NB4 (cell line): ENCODE measurements around the gene FBXW8.

Experiments
- CTCF ChIP-seq: IDR thresholded peaks from one replicate; pipeline ENCODE4 v1.5.1; 2012; ENCODE audit warnings: low read depth, low read length
- MAX ChIP-seq: IDR thresholded peaks from 2 replicates; pipeline ENCODE4 v1.6.1; 2011; ENCODE audit warnings: low read depth, low read length
- MYC ChIP-seq: IDR thresholded peaks from 2 replicates; pipeline ENCODE4 v1.6.1; 2011; ENCODE audit warnings: low read depth, low read length
- POLR2A ChIP-seq: IDR thresholded peaks from 2 replicates; pipeline ENCODE4 v1.6.1; 2011; ENCODE audit warnings: mild to moderate bottlenecking; ENCODE audit not compliant: insufficient read length; ENCODE audit errors: extremely low read depth

- TF ChIP-seq POLR2A, result no peak
- no peak for TF ChIP-seq CTCF
- no peak for TF ChIP-seq MYC
- no peak for TF ChIP-seq MAX
Observed at GRCh38 chr12:116982791-116983411, 72.2 kb downstream of the FBXW8 start.
